HG03025 (cell line): ENCODE data around the gene ACSL5.

Source experiments
- ATAC-seq: cut with Tn5 transposase; IDR thresholded peaks from one replicate; pipeline ENCODE4 v1.9.1; 2021; ENCODE audit warnings: mild to moderate bottlenecking, moderate library complexity; ENCODE audit not compliant: unreplicated experiment, low FRiP score

The ACSL5 gene

GRCh38 chr10:112373912-112374338 is at the start of gene ACSL5:
Gene ACSL5, plus strand, starts transcription at chr10:112374116. Its CDS starts 20,831 bp downstream, at chr10:112394947.
- no peak for ATAC-seq

GRCh38 chr10:112327678-112328077 is 46.2 kb upstream of the ACSL5 start:
- ATAC-seq, result no peak

- no peak for ATAC-seq
Measured at GRCh38 chr10:112330162-112330561, 43.8 kb upstream of the ACSL5 start.

- no peak for ATAC-seq
Measured at GRCh38 chr10:112330607-112331160, 43.2 kb upstream of the ACSL5 start.

- no peak for ATAC-seq
Measured at GRCh38 chr10:112332022-112332421, 41.9 kb upstream of the ACSL5 start.

GRCh38 chr10:112332509-112333228 is 41.2 kb upstream of the ACSL5 start:
- no peak for ATAC-seq

- ATAC-seq, result no peak
Measured at GRCh38 chr10:112333452-112333851, 40.5 kb upstream of the ACSL5 start.

GRCh38 chr10:112335111-112335867 is 38.6 kb upstream of the ACSL5 start:
- ATAC-seq, result no peak

- no peak for ATAC-seq
Measured at GRCh38 chr10:112335868-112336265, 38.0 kb upstream of the ACSL5 start.

- ATAC-seq, result no peak
Measured at GRCh38 chr10:112336556-112337201, 37.2 kb upstream of the ACSL5 start.

- no peak for ATAC-seq
Measured at GRCh38 chr10:112338957-112339356, 35.0 kb upstream of the ACSL5 start.

GRCh38 chr10:112340601-112341000 is 33.3 kb upstream of the ACSL5 start:
- no peak for ATAC-seq

GRCh38 chr10:112343056-112343806 is 30.7 kb upstream of the ACSL5 start:
- ATAC-seq, result no peak

- no peak for ATAC-seq
Measured at GRCh38 chr10:112344261-112344660, 29.7 kb upstream of the ACSL5 start.

GRCh38 chr10:112345202-112345601 is 28.7 kb upstream of the ACSL5 start:
- ATAC-seq, result no peak

- no peak for ATAC-seq
Measured at GRCh38 chr10:112345743-112346142, 28.2 kb upstream of the ACSL5 start.

- ATAC-seq, result no peak
Measured at GRCh38 chr10:112346774-112347173, 27.1 kb upstream of the ACSL5 start.

GRCh38 chr10:112347709-112348671 is 25.9 kb upstream of the ACSL5 start:
- no peak for ATAC-seq

- ATAC-seq, result no peak
Measured at GRCh38 chr10:112348759-112349158, 25.2 kb upstream of the ACSL5 start.
